ENCODE results near the gene RMDN3.

Gene RMDN3

DNA sequence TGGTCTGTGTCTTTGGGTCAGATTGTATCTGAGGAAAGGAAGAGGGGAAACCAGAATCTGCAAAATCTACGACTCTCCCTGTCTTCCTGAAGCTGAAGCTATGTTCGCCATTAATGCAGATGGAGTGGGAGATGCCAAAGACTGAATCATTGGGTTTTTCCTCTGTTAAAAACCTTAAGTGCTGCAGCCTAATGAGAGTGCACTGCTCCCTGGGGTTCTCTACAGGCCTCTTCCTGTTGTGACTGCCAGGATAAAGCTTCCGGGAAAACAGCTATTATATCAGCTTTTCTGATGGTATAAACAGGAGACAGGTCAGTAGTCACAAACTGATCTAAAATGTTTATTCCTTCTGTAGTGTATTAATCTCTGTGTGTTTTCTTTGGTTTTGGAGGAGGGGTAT is 24.0 kb downstream of the RMDN3 start:
- Histone ChIP-seq H2AFZ (ENCODE audit: low read length) (no peak overlapping the region), H3K4me3 (ENCODE audit: low read length, poor library complexity, severe bottlenecking) (no peak overlapping the region), H3K9ac (ENCODE audit: low read depth, low read length, poor library complexity, severe bottlenecking) (no peak overlapping the region), H3K9me3 (ENCODE audit: insufficient read depth, low read depth, low read length) (no peaks in the 10 kb centered on the region), H4K20me1 (ENCODE audit: insufficient read depth, low read length, poor library complexity, severe bottlenecking) (no peaks in the 10 kb centered on the region), H3K4me1 (ENCODE audit: insufficient read depth, low read length, poor library complexity, severe bottlenecking) (no peaks in the 10 kb centered on the region), H3F3A (ENCODE audit: low read depth) (no peaks in the 10 kb centered on the region), H3K36me3 (ENCODE audit: insufficient read depth, low read length) (peaks cover 65% of the 10 kb centered on the region; the same call in 1 of the 2 replicates), H3K79me2 (ENCODE audit: insufficient read depth, low read length) (no peaks in the 10 kb centered on the region), H3K9me2 (replicated peaks; ENCODE audit: low read depth, low read length) (no peaks in the 10 kb centered on the region), H3K27me3 (ENCODE audit: insufficient read depth, low read length, poor library complexity, severe bottlenecking) (no peaks in the 10 kb centered on the region), H3K4me2 (ENCODE audit: low read depth, low read length, poor library complexity, severe bottlenecking) (no peak overlapping the region)
- TF ChIP-seq CTCF (conservative IDR thresholded peaks at IDR 0.05; ENCODE audit: low read length) (no peak), EZH2phosphoT487 (IDR thresholded peaks at IDR 0.05; ENCODE audit: borderline replicate concordance) (no peak)

DNA sequence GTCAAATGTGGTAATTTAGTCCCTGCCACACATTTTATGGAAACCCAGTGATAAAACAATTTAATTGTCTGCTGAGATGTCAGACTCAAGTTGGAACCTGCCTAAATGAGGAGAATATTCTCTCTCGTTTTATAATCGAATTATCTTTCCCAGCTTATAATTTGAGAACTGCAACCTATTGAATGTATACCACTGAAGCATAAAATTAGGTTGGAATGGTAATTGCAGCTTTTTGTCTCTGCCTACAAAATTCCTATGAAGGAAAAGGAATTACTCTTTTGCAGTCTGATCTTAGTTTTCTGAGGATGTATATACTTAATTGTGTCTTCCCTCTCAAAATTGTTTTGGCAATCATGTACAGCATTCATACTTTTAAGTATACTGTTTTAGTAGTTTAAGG is 31.1 kb downstream of the RMDN3 start:
- Histone ChIP-seq H3K4me3 (ENCODE audit: low read length, poor library complexity, severe bottlenecking) (no peak overlapping the region), H3K4me2 (ENCODE audit: low read depth, low read length, poor library complexity, severe bottlenecking) (no peak overlapping the region), H2AFZ (ENCODE audit: low read length) (no peak overlapping the region), H4K20me1 (ENCODE audit: insufficient read depth, low read length, poor library complexity, severe bottlenecking) (no peaks in the 10 kb centered on the region), H3K27me3 (ENCODE audit: insufficient read depth, low read length, poor library complexity, severe bottlenecking) (no peaks in the 10 kb centered on the region), H3K9ac (ENCODE audit: low read depth, low read length, poor library complexity, severe bottlenecking) (no peak overlapping the region), H3K9me2 (replicated peaks; ENCODE audit: low read depth, low read length) (no peaks in the 10 kb centered on the region), H3K36me3 (ENCODE audit: insufficient read depth, low read length) (peaks cover 59% of the 10 kb centered on the region; the same call in 1 of the 2 replicates), H3K4me1 (ENCODE audit: insufficient read depth, low read length, poor library complexity, severe bottlenecking) (no peaks in the 10 kb centered on the region), H3K9me3 (ENCODE audit: insufficient read depth, low read depth, low read length) (no peaks in the 10 kb centered on the region), H3F3A (ENCODE audit: low read depth) (peaks cover 4% of the 10 kb centered on the region; the same call in 1 of the 2 replicates), H3K79me2 (ENCODE audit: insufficient read depth, low read length) (no peaks in the 10 kb centered on the region)
- TF ChIP-seq CTCF (conservative IDR thresholded peaks at IDR 0.05; ENCODE audit: low read length) (no peak), EZH2phosphoT487 (IDR thresholded peaks at IDR 0.05; ENCODE audit: borderline replicate concordance) (no peak)

DNA sequence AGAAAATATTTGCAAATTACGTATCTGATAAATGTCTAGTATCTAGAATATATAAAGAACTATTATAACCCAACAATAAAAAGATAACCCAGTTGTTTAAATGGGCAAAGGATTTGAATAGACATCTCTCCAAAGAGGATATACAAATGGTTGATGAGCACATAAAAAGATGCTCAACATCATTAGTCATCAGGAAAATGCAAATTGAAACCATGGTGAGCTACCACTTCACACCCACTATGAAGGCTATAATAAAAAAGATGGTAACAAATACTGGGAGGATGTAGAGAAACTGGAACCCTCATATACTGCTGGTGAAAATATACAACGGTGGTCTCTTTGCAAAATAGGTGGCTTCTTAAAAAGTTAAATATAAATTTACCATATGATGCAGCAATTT is 32.1 kb downstream of the RMDN3 start:
- no peak overlapping the region for H3K9ac ChIP-seq (ENCODE audit: low read depth, low read length, poor library complexity, severe bottlenecking)
- H3F3A ChIP-seq (ENCODE audit: low read depth): peaks cover 4% of the 10 kb centered on the region; the same call in 1 of the 2 replicates
- no peaks in the 10 kb centered on the region for H3K79me2 ChIP-seq (ENCODE audit: insufficient read depth, low read length)
- H3K9me3 ChIP-seq (ENCODE audit: insufficient read depth, low read depth, low read length): no peaks in the 10 kb centered on the region
- peaks cover 59% of the 10 kb centered on the region; the same call in 1 of the 2 replicates for H3K36me3 ChIP-seq (ENCODE audit: insufficient read depth, low read length)
- H3K4me1 ChIP-seq (ENCODE audit: insufficient read depth, low read length, poor library complexity, severe bottlenecking): no peaks in the 10 kb centered on the region
- no peaks in the 10 kb centered on the region for H4K20me1 ChIP-seq (ENCODE audit: insufficient read depth, low read length, poor library complexity, severe bottlenecking)
- no peak overlapping the region for H2AFZ ChIP-seq (ENCODE audit: low read length)
- H3K4me2 ChIP-seq (ENCODE audit: low read depth, low read length, poor library complexity, severe bottlenecking): no peak overlapping the region
- H3K27me3 ChIP-seq (ENCODE audit: insufficient read depth, low read length, poor library complexity, severe bottlenecking): no peaks in the 10 kb centered on the region
- H3K4me3 ChIP-seq (ENCODE audit: low read length, poor library complexity, severe bottlenecking): no peak overlapping the region
- H3K9me2 ChIP-seq (replicated peaks; ENCODE audit: low read depth, low read length): no peaks in the 10 kb centered on the region
- TF ChIP-seq EZH2phosphoT487 (IDR thresholded peaks at IDR 0.05; ENCODE audit: borderline replicate concordance) (no peak), CTCF (conservative IDR thresholded peaks at IDR 0.05; ENCODE audit: low read length) (no peak)

Measured in Loucy (cell line).